ENCODE measurements around the gene CFAP46. TPM values are rescaled to one million over a fixed set of nuclear protein-coding genes. Genes with fewer than 3 reads are reported as not detected.

CFAP46 gene
- total RNA-seq, 2 donors from 2014 or later: not detected

DNA sequence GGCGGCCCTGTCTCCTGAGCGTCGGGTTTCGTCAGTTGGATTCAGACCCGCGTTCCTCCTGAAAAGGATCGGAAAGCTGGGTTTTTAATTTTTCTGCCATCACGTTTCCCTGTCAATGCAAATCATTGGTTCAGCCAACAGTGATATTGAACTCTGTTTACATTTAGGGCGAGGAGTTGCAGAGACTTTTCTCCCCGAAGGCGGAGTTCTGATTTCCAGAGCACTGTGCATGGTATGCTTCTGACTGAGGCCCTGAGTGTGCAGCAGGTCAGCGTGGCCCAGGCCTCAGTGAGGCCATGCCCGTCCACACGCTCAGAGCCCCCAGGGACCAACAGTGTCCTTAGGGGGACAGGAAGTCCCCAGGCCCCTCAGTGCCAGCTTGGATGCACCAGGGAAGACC is 183.5 kb downstream of the CFAP46 start:
- no peak for ATAC-seq
- Mint-ChIP-seq H3K4me1 (peaks cover under 1% of the 10 kb centered on the region), H3K36me3 (ENCODE audit: low read depth) (peaks cover 4% of the 10 kb centered on the region), H3K27me3 (no peaks in the 10 kb centered on the region), H3K4me3 (no peak overlapping the region), H3K27ac (no peak overlapping the region)
- DNase-seq: no peak
- no peaks in the 10 kb centered on the region for H3K9me3 ChIP-seq (ENCODE audit: control insufficient read depth, low read length, poor library complexity, severe bottlenecking)

Other genes starting within 250 kb of the CFAP46 start
- gene NKX6-2, start 156.4 kb downstream of the CFAP46 start, total RNA-seq: not detected
- gene ADGRA1, start 145.4 kb upstream of the CFAP46 start, total RNA-seq: not detected
- gene KNDC1, start 217.6 kb upstream of the CFAP46 start, total RNA-seq: 1 to 10 TPM in 1 of 2 donors, under 1 TPM in 1; 0.42 to 1.1 TPM

Data from T-helper 17 cell (primary cell).